T-cell (primary cell): ENCODE measurements around the gene MLLT10. TPM values are rescaled to one million over a fixed set of nuclear protein-coding genes. Genes with fewer than 3 reads are reported as not detected.

Experiments used
- ATAC-seq, 4 experiments: fragments of 200-7000 bp in 3 of 4; fragments of 150-1000 bp in 1 of 4; cut with Tn5 transposase; replicated peaks in 1 of 4; 1 replicate in 3 of 4; 2 replicates in 1 of 4; pipeline ENCODE4 v1.10.0; 2021; ENCODE audit warnings: moderate library complexity in 3 of 4, mild to moderate bottlenecking in 2 of 4, moderate number of reproducible peaks in 1 of 4
- CTCF ChIA-PET, 2 donors: fragments of 300-600 bp; sonication (Branson Sonifier 250); formaldehyde crosslinking; loops; one replicate each; lab custom pipeline; 2022; ENCODE audit warnings: antibody characterized with exemption in 2 of 2; lab: Charles Lee
- POLR2A ChIA-PET, 2 donors: fragments of 300-600 bp; sonication (Branson Sonifier 250); formaldehyde crosslinking; loops; one replicate each; lab custom pipeline; 2022; ENCODE audit warnings: antibody characterized with exemption in 2 of 2; lab: Charles Lee
- DNase-seq, 35 experiments: peaks; one replicate each; pipeline versions ENCODE4 v3.0.0 to v3.0.0-alpha.2; 2013 to 2023
- H3K27ac ChIP-seq: one replicate; pipeline ENCODE4 v1.5.1; 2013; ENCODE audit warnings: low read length
- H3K27me3 ChIP-seq, 2 experiments: replicated peaks in 1 of 2; 1 replicate in 1 of 2; 2 replicates in 1 of 2; pipeline versions ENCODE4 v1.6.1 to v1.7.0; 2013; ENCODE audit warnings: low read length in 1 of 2, mixed read lengths in 1 of 2; ENCODE audit not compliant: control insufficient read depth in 2 of 2, insufficient read depth in 2 of 2; ENCODE audit errors: extremely low read depth in 1 of 2
- H3K36me3 ChIP-seq, 2 donors: 1 replicate in 1 of 2; 2 replicates in 1 of 2; pipeline versions ENCODE4 v1.6.1 to v1.7.0; 2013; ENCODE audit warnings: low read length in 1 of 2; ENCODE audit not compliant: control insufficient read depth in 2 of 2, insufficient read depth in 1 of 2; ENCODE audit errors: extremely low read depth in 1 of 2
- H3K4me1 ChIP-seq, 2 experiments: 1 replicate in 1 of 2; 2 replicates in 1 of 2; pipeline versions ENCODE4 v1.6.1 to v1.7.0; 2013; ENCODE audit warnings: low read length in 2 of 2, mixed read lengths in 1 of 2; ENCODE audit not compliant: insufficient read depth in 2 of 2, control insufficient read depth in 1 of 2; ENCODE audit errors: extremely low read depth in 1 of 2
- H3K4me3 ChIP-seq, 2 donors: 1 replicate in 1 of 2; 2 replicates in 1 of 2; pipeline versions ENCODE4 v1.5.1 to v1.7.0; 2013; ENCODE audit warnings: mild to moderate bottlenecking in 2 of 2, low read length in 1 of 2, moderate library complexity in 1 of 2; ENCODE audit not compliant: control insufficient read depth in 1 of 2; ENCODE audit errors: extremely low read depth in 1 of 2
- H3K9me3 ChIP-seq: 2 replicates; pipeline ENCODE4 v1.7.0; 2013
- H3K27ac Mint-ChIP-seq, 2 donors: one replicate each; pipeline ENCODE4 v1.8.0; 2020 to 2021; ENCODE audit warnings: mild to moderate bottlenecking in 2 of 2, mixed read lengths in 2 of 2
- H3K27me3 Mint-ChIP-seq, 2 donors: one replicate each; pipeline ENCODE4 v1.8.0; 2021 to 2022; ENCODE audit warnings: mixed read lengths in 2 of 2
- H3K36me3 Mint-ChIP-seq: one replicate; pipeline ENCODE4 v1.8.0; 2021; ENCODE audit warnings: mixed read lengths
- H3K4me1 Mint-ChIP-seq, 3 donors: one replicate each; pipeline ENCODE4 v1.8.0; 2020 to 2022; ENCODE audit warnings: mixed read lengths in 3 of 3, mild to moderate bottlenecking in 1 of 3
- H3K4me3 Mint-ChIP-seq, 3 donors: one replicate each; pipeline ENCODE4 v1.8.0; 2020 to 2022; ENCODE audit warnings: mild to moderate bottlenecking in 3 of 3, mixed read lengths in 3 of 3, moderate library complexity in 3 of 3
- H3K9me3 Mint-ChIP-seq, 3 donors: one replicate each; pipeline ENCODE4 v1.8.0; 2020 to 2022; ENCODE audit warnings: mixed read lengths in 3 of 3
- WGBS: methylation state at CpG from one replicate; pipeline ENCODE4 v1.1.5; 2013; ENCODE audit warnings: missing lambda C conversion rate; ENCODE audit not compliant: insufficient coverage; 5-methylcytosine and 5-hydroxymethylcytosine counted together
- total RNA-seq, 35 experiments: library from RNA in 6 of 35; stranded (reverse) in 6 of 35; fragments of 120-200 nt in 1 of 35; gene quantifications; one replicate each; pipeline versions ENCODE4 v1.2.1 to v1.2.4 and lab custom pipeline; 2013 to 2026

MLLT10 gene
- total RNA-seq, 5 donors from 2014 or later (not counting 1 experiment from before 2014, with no cell fraction given), result 57.7 to 76.5 (median 66.1) TPM

- peak overlapping the region in 1 of 3 donors; percentile 36 for H3K4me3 Mint-ChIP-seq
- peak overlapping the region; percentile 79 to 93 for H3K27ac Mint-ChIP-seq
- Histone ChIP-seq H3K27me3 (no peaks in the 10 kb centered on the region), H3K36me3 (peaks cover 3 to 30% of the 10 kb centered on the region in 2 donors), H3K4me1 (peaks cover 33 to 53% of the 10 kb centered on the region in 2 experiments), H3K9me3 (no peaks in the 10 kb centered on the region), H3K4me3 (no peak overlapping the region), H3K27ac (peak overlapping the region; percentile 35)
- peaks cover 66% of the 10 kb centered on the region in 3 donors for H3K4me1 Mint-ChIP-seq
- WGBS, result 48% methylated on average over 4 of the region's 4 CpGs
- H3K9me3 Mint-ChIP-seq, result no peaks in the 10 kb centered on the region
- ATAC-seq (peak in 1 of 4 experiments; percentile 4), DNase-seq (no peak)
- ChIA-PET POLR2A (no interaction called here), CTCF (no interaction called here)
- peaks cover 48% of the 10 kb centered on the region for H3K36me3 Mint-ChIP-seq
- H3K27me3 Mint-ChIP-seq, result no peaks in the 10 kb centered on the region
These were observed 203.1 kb downstream of the MLLT10 start for GRCh38 chr10:21737106-21737505.

DNA sequence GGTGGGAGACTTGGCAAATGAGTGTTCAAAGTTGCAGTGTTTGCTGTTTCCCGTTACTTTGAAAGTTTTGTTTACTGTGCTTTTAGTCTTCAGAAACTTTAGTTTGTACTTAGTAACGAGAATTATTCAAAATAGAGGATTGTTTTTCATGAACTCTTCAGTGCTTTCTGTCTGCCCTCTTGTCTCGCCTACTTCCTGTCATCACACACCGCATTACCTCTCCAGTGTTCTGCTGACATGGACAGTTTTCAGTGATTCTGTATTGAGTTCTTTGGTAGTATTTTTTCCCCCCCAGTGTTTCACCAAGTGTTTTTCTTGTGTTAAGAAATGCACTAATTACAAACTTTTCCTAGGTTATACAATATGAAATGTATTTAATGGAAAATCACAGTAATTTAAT, 207.0 kb downstream of the MLLT10 start:
- ChIA-PET CTCF (no interaction called here), POLR2A (no interaction called here)
- 0% methylated on average over 1 of the region's 4 CpGs for WGBS
- DNase-seq (peak in 30 of 35 experiments; percentile 10 to 75 (median 45)), ATAC-seq (peak; percentile 92 to 96 (median 94))
- Histone ChIP-seq H3K27me3 (no peaks in the 10 kb centered on the region), H3K4me1 (peaks cover 37 to 60% of the 10 kb centered on the region in 2 experiments), H3K9me3 (no peaks in the 10 kb centered on the region), H3K36me3 (peaks cover 3 to 36% of the 10 kb centered on the region in 2 donors), H3K4me3 (no peak overlapping the region), H3K27ac (peak overlapping the region; percentile 74)
- Mint-ChIP-seq H3K4me1 (peaks cover 59 to 72% (median 71%) of the 10 kb centered on the region in 3 donors), H3K36me3 (peaks cover 62% of the 10 kb centered on the region), H3K4me3 (peak overlapping the region; percentile 31 to 49 (median 40)), H3K9me3 (no peaks in the 10 kb centered on the region), H3K27ac (peak overlapping the region; percentile 96 to 97), H3K27me3 (no peaks in the 10 kb centered on the region)

DNA sequence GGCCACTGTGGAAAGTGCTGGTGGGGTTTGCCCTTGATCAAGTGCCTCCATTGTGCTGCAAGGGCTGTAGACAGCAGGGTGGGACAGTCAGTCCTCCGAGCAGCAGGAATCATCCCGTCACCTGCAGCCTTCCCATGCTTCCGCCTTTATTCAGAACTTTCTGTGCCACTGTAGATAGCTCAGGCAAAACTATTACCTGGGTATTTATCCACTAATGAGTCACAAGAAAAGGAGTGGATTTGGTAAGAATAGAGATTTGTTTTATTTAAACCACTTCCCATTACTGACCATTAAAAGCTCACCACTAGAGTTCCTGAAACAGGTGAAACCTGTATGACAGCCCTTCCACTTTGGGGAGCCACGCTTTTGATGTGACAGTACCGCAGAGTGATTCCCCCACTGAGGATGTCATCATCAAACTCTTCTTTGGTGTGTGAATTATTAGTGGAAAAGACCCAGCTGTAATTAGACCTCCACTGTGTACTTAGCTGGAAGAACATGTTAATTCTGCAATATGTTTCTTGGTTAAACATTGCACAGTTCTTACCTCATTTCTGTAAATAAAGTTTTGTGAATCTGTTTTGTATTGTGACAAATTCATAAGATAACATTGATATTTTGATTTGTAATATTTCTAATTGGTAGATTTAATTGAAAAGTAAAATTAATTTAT, 208.8 kb downstream of the MLLT10 start:
- Histone ChIP-seq H3K4me1 (peaks cover 34 to 46% of the 10 kb centered on the region in 2 experiments), H3K27ac (no peak overlapping the region), H3K27me3 (no peaks in the 10 kb centered on the region), H3K4me3 (no peak overlapping the region), H3K9me3 (no peaks in the 10 kb centered on the region), H3K36me3 (peaks cover 3 to 36% of the 10 kb centered on the region in 2 donors)
- CTCF ChIA-PET, result no interaction called here
- Mint-ChIP-seq H3K27me3 (no peaks in the 10 kb centered on the region), H3K9me3 (no peaks in the 10 kb centered on the region), H3K4me3 (no peak overlapping the region), H3K4me1 (peaks cover 58 to 71% (median 70%) of the 10 kb centered on the region in 3 donors), H3K36me3 (peaks cover 51% of the 10 kb centered on the region), H3K27ac (peak overlapping the region in 1 of 2 donors; percentile 97)
- DNase-seq, result no peak
- POLR2A ChIA-PET, result no interaction called here
- ATAC-seq, result no peak
- no CpG with 5 or more reads among the region's 5 CpGs for WGBS

- DNase-seq, result no peak
- ChIA-PET CTCF (no interaction called here), POLR2A (no interaction called here)
- H3K9me3 ChIP-seq, result no peaks in the 10 kb centered on the region
- H3K36me3 ChIP-seq, result peaks cover 3 to 29% of the 10 kb centered on the region in 2 donors
- ATAC-seq, result no peak
- peak overlapping the region; percentile 66 to 78 for H3K27ac Mint-ChIP-seq
- H3K4me3 Mint-ChIP-seq, result no peak overlapping the region
- H3K27ac ChIP-seq, result no peak overlapping the region
- H3K27me3 Mint-ChIP-seq, result no peaks in the 10 kb centered on the region
- H3K9me3 Mint-ChIP-seq, result no peaks in the 10 kb centered on the region
- peaks cover 29 to 36% of the 10 kb centered on the region in 2 experiments for H3K4me1 ChIP-seq
- no peak overlapping the region for H3K4me3 ChIP-seq
- 99% methylated on average over 8 of the region's 11 CpGs for WGBS
- peaks cover 47 to 61% (median 60%) of the 10 kb centered on the region in 3 donors for H3K4me1 Mint-ChIP-seq
- no peaks in the 10 kb centered on the region for H3K27me3 ChIP-seq
- H3K36me3 Mint-ChIP-seq, result peaks cover 43% of the 10 kb centered on the region
These were observed 210.2 kb downstream of the MLLT10 start for GRCh38 chr10:21744223-21744622.

- DNase-seq (peak in 6 of 35 experiments; percentile 6 to 35 (median 17)), ATAC-seq (peak; percentile 38 to 76 (median 64))
- H3K9me3 Mint-ChIP-seq, result no peaks in the 10 kb centered on the region
- 3% methylated on average over 4 of the region's 6 CpGs for WGBS
- peak overlapping the region; percentile 85 to 86 for H3K27ac Mint-ChIP-seq
- H3K4me1 Mint-ChIP-seq, result peaks cover 28 to 42% (median 41%) of the 10 kb centered on the region in 3 donors
- H3K4me3 Mint-ChIP-seq, result peak overlapping the region in 1 of 3 donors; percentile 50
- POLR2A ChIA-PET, result interaction anchor here in 1 of 2 donors (0.6 to 0.7 kb wide), 4 partner anchors 12 to 733 kb away, joined by 3 to 7 read pairs (median 4); no protein-coding TSS in a partner anchor
- Histone ChIP-seq H3K9me3 (no peaks in the 10 kb centered on the region), H3K4me3 (no peak overlapping the region), H3K27ac (no peak overlapping the region), H3K4me1 (peaks cover 17 to 21% of the 10 kb centered on the region in 2 experiments), H3K36me3 (peaks cover 3 to 26% of the 10 kb centered on the region in 2 donors), H3K27me3 (no peaks in the 10 kb centered on the region)
- CTCF ChIA-PET, result interaction anchor here in 1 of 2 donors (0.6 kb wide), 1 partner anchor 22 kb away, joined by 4 read pairs; no protein-coding TSS in a partner anchor
- H3K27me3 Mint-ChIP-seq, result no peaks in the 10 kb centered on the region
- peaks cover 34% of the 10 kb centered on the region for H3K36me3 Mint-ChIP-seq
These were observed 212.1 kb downstream of the MLLT10 start for GRCh38 chr10:21746118-21746517.

- Histone ChIP-seq H3K27me3 (no peaks in the 10 kb centered on the region), H3K4me3 (no peak overlapping the region), H3K27ac (no peak overlapping the region), H3K36me3 (peaks cover 3 to 16% of the 10 kb centered on the region in 2 donors), H3K4me1 (peaks cover 0 to 19% of the 10 kb centered on the region in 2 experiments), H3K9me3 (no peaks in the 10 kb centered on the region)
- H3K27me3 Mint-ChIP-seq, result no peaks in the 10 kb centered on the region
- ATAC-seq, result no peak
- H3K4me1 Mint-ChIP-seq, result peaks cover 26 to 28% (median 27%) of the 10 kb centered on the region in 3 donors
- WGBS, result no CpG with 5 or more reads among the region's 4 CpGs
- H3K27ac Mint-ChIP-seq, result peak overlapping the region; percentile 65 to 79
- no peak for DNase-seq
- ChIA-PET CTCF (interaction anchor here in 1 of 2 donors (0.5 to 0.6 kb wide), 2 partner anchors 511 to 719 kb away, joined by 3 to 7 read pairs; no protein-coding TSS in a partner anchor), POLR2A (no interaction called here)
- H3K4me3 Mint-ChIP-seq, result no peak overlapping the region
- H3K9me3 Mint-ChIP-seq, result no peaks in the 10 kb centered on the region
- H3K36me3 Mint-ChIP-seq, result peaks cover 25% of the 10 kb centered on the region
These were observed 213.8 kb downstream of the MLLT10 start for GRCh38 chr10:21747809-21748208.
